IMR-90 (cell line): ENCODE data around the gene FLVCR2. TPM values are rescaled to one million over a fixed set of nuclear protein-coding genes. Genes with fewer than 3 reads are reported as not detected.

Experiments used
- ATAC-seq: fragments of 200-7000 bp; cut with Tn5 transposase; 2 replicates; pipeline ENCODE4 v1.9.1; 2020; ENCODE audit warnings: low read depth, mild to moderate bottlenecking, moderate library complexity
- BruUV-seq: library from RNA; stranded (reverse); fragments of 400-500 nt; replicated peaks from 2 replicates; lab custom pipeline; 2021; lab: Mats Ljungman, UMichigan
- CTCF ChIA-PET: fragments of 300-600 bp; formaldehyde crosslinking; extraction: SDS; loops from one replicate; lab custom pipeline; 2021; ENCODE audit warnings: antibody characterized with exemption; lab: Yijun Ruan, JAX
- POLR2A ChIA-PET: fragments of 300-600 bp; sonication (Branson Sonifier 250); formaldehyde crosslinking; loops from one replicate; lab custom pipeline; 2022; ENCODE audit warnings: antibody characterized with exemption; ENCODE audit not compliant: unreplicated experiment; lab: Charles Lee
- DNase-seq: peaks from one replicate; pipeline ENCODE4 v3.0.0; 2013
- H2AFZ ChIP-seq: replicated peaks from 2 replicates; pipeline ENCODE3; 2013; ENCODE audit warnings: low read length, mild to moderate bottlenecking; ENCODE audit not compliant: poor library complexity
- H2AK5ac ChIP-seq: 2 replicates; pipeline ENCODE4 v1.6.1; 2013; ENCODE audit warnings: low read depth, low read length, inconsistent platforms
- H2AK9ac ChIP-seq: replicated peaks from 2 replicates; pipeline ENCODE3; 2013; ENCODE audit warnings: mild to moderate bottlenecking, low read depth, low read length, moderate library complexity; ENCODE audit not compliant: poor library complexity
- H2BK120ac ChIP-seq: 2 replicates; pipeline ENCODE4 v1.6.1; 2013; ENCODE audit warnings: low read depth, low read length, inconsistent platforms
- H2BK15ac ChIP-seq: 3 replicates; pipeline ENCODE4 v1.6.1; 2013; ENCODE audit warnings: low read depth, low read length, inconsistent platforms
- H2BK20ac ChIP-seq: 2 replicates; pipeline ENCODE4 v1.6.1; 2013; ENCODE audit warnings: low read depth, mild to moderate bottlenecking, inconsistent platforms, low read length, moderate library complexity
- H2BK5ac ChIP-seq: 2 replicates; pipeline ENCODE4 v1.6.1; 2013; ENCODE audit warnings: mild to moderate bottlenecking, low read depth, low read length, inconsistent platforms; ENCODE audit not compliant: poor library complexity, severe bottlenecking
- H3K14ac ChIP-seq: replicated peaks from 2 replicates; pipeline ENCODE4 v1.6.1; 2013; ENCODE audit warnings: low read depth, low read length, inconsistent platforms
- H3K18ac ChIP-seq: 2 replicates; pipeline ENCODE4 v1.6.1; 2013; ENCODE audit warnings: low read depth, low read length, control low read depth
- H3K23ac ChIP-seq: 2 replicates; pipeline ENCODE4 v1.6.1; 2013; ENCODE audit warnings: low read depth, low read length, inconsistent platforms
- H3K27ac ChIP-seq: 2 replicates; pipeline ENCODE4 v1.5.1; 2013; ENCODE audit warnings: mild to moderate bottlenecking, control low read depth, low read length; ENCODE audit not compliant: insufficient read depth
- H3K27me3 ChIP-seq: 2 replicates; pipeline ENCODE4 v1.6.1; 2013; ENCODE audit warnings: low read length; ENCODE audit not compliant: control insufficient read depth, insufficient read depth
- H3K36me3 ChIP-seq: 2 replicates; pipeline ENCODE4 v1.6.1; 2013; ENCODE audit warnings: low read length, mixed read lengths; ENCODE audit not compliant: control insufficient read depth, insufficient read depth
- H3K4ac ChIP-seq: 2 replicates; pipeline ENCODE4 v1.6.1; 2013; ENCODE audit warnings: low read depth, low read length, inconsistent platforms
- H3K4me1 ChIP-seq: 2 replicates; pipeline ENCODE4 v1.6.1; 2013; ENCODE audit warnings: low read length, mixed read lengths; ENCODE audit not compliant: control insufficient read depth, insufficient read depth
- H3K4me2 ChIP-seq: 2 replicates; pipeline ENCODE4 v1.6.1; 2013; ENCODE audit warnings: low read depth, mild to moderate bottlenecking, control low read depth, low read length, moderate library complexity
- H3K4me3 ChIP-seq: 2 replicates; pipeline ENCODE4 v1.5.1; 2013; ENCODE audit warnings: low read depth, mild to moderate bottlenecking, control low read depth, low read length, moderate library complexity; ENCODE audit not compliant: insufficient read depth
- H3K56ac ChIP-seq: 2 replicates; pipeline ENCODE4 v1.6.1; 2013; ENCODE audit warnings: low read length, inconsistent platforms; ENCODE audit not compliant: insufficient read depth; ENCODE audit errors: extremely low read depth
- H3K79me1 ChIP-seq, 2 experiments: 2 replicates each; pipeline ENCODE4 v1.6.1; 2013; ENCODE audit warnings: low read length in 2 of 2, inconsistent platforms in 1 of 2, low read depth in 1 of 2
- H3K9ac ChIP-seq: 2 replicates; pipeline ENCODE4 v1.6.1; 2013; ENCODE audit warnings: low read depth, low read length, control low read depth
- H3K9me1 ChIP-seq: 2 replicates; pipeline ENCODE4 v1.6.1; 2013; ENCODE audit warnings: low read length, inconsistent platforms; ENCODE audit not compliant: insufficient read depth
- H3K9me3 ChIP-seq: 2 replicates; pipeline ENCODE4 v1.6.1; 2013; ENCODE audit warnings: low read length; ENCODE audit not compliant: control insufficient read depth, insufficient read depth
- H4K20me1 ChIP-seq: 2 replicates; pipeline ENCODE4 v1.6.1; 2013; ENCODE audit warnings: low read length, inconsistent platforms; ENCODE audit not compliant: insufficient read depth
- H4K5ac ChIP-seq: 2 replicates; pipeline ENCODE4 v1.6.1; 2013; ENCODE audit warnings: mild to moderate bottlenecking, low read depth, low read length, control low read depth
- H4K8ac ChIP-seq, 2 experiments: 2 replicates each; pipeline ENCODE4 v1.6.1; 2013; ENCODE audit warnings: low read depth in 2 of 2, low read length in 2 of 2, control low read depth in 1 of 2, inconsistent platforms in 1 of 2
- H4K91ac ChIP-seq: 2 replicates; pipeline ENCODE4 v1.6.1; 2013; ENCODE audit warnings: low read depth, low read length, inconsistent platforms; ENCODE audit not compliant: insufficient read depth
- RFX5 ChIP-seq: IDR thresholded peaks from 2 replicates; pipeline ENCODE4 v1.8.0; 2012; ENCODE audit warnings: low read depth, mild to moderate bottlenecking, low read length, moderate library complexity
- WGBS, 2 experiments: methylation state at CpG; one replicate each; pipeline versions ENCODE4 v1.1.5 to v1.1.7; 2013; ENCODE audit warnings: missing lambda C conversion rate in 2 of 2; ENCODE audit not compliant: insufficient read length in 1 of 2; ENCODE audit errors: extremely low coverage in 2 of 2; 5-methylcytosine and 5-hydroxymethylcytosine counted together
- dilution Hi-C: fragments of 300-500 bp; cut with HindIII; formaldehyde crosslinking; loops from one replicate; pipeline ENCODE4 v1.14.3; 2018; ENCODE audit warnings: low sequenced_read_pairs; ENCODE audit not compliant: unreplicated experiment
- in situ Hi-C: fragments of 300-500 bp; cut with MboI; formaldehyde crosslinking; loops from 3 replicates; pipeline ENCODE4 v1.14.3; 2019; ENCODE audit warnings: low sequenced_read_pairs, inconsistent platforms, mixed read lengths
- intact Hi-C: fragments of 100-400 bp; cut with micrococcal nuclease; formaldehyde crosslinking; loops from 2 replicates; pipeline ENCODE4 v1.10.0; 2022
- polyA plus RNA-seq, 3 experiments: library from polyadenylated mRNA; depleted of rRNA; stranded (reverse); fragments of >200 nt; gene quantifications; 2 replicates each; pipeline ENCODE4 v1.2.3, GENCODE V29; 2012; ENCODE audit warnings: low replicate concordance in 1 of 3
- total RNA-seq: library from RNA; depleted of rRNA; stranded (reverse); fragments of >200 nt; gene quantifications from 2 replicates; pipeline ENCODE4 v1.2.3, GENCODE V29; 2012
- TF ChIP-seq, protein P1 (sequence below): conservative IDR thresholded peaks from 2 replicates; pipeline ENCODE4 v1.5.1; 2012; ENCODE audit warnings: mild to moderate bottlenecking, low read depth, low read length, improper control_type of control experiment

The FLVCR2 gene
- total and polyA plus RNA-seq, 2 of the 4 experiments (the other 2 are of a cell fraction), result 0.94 to 1.4 TPM

DNA sequence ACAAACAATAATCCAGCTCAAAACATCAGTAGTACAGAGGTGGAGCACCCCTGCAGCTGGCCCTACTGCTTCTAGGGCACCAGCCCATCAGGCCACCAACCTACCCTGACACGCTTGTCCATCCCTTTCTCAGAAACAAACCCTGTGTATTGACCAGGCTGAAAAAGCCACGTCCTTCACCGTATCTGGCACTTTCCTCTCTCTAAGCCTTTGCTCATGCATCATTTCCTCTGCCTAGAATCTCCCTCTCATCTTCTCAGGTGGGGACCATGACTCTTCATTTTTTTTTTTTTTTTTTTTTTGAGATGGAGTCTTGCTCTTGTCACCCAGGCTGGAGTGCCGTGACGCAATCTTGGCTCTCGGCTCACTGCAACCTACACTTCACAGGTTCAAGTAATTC, 25.3 kb upstream of the FLVCR2 start:
- H2BK20ac ChIP-seq, result no peak overlapping the region
- H3K4me2 ChIP-seq, result no peak overlapping the region
- no peak overlapping the region for H3K4ac ChIP-seq
- no peak overlapping the region for H2BK120ac ChIP-seq
- no peak overlapping the region for H3K56ac ChIP-seq
- no peak overlapping the region for H3K14ac ChIP-seq
- no peak overlapping the region for H3K9ac ChIP-seq
- intact Hi-C loops, result loop anchor here (1.0 kb wide), 1 partner anchor 45 kb away; no protein-coding TSS in a partner anchor
- no peak overlapping the region for H2AK5ac ChIP-seq
- H3K9me3 ChIP-seq, result peaks cover 8% of the 10 kb centered on the region
- TF ChIP-seq, protein P1, sequence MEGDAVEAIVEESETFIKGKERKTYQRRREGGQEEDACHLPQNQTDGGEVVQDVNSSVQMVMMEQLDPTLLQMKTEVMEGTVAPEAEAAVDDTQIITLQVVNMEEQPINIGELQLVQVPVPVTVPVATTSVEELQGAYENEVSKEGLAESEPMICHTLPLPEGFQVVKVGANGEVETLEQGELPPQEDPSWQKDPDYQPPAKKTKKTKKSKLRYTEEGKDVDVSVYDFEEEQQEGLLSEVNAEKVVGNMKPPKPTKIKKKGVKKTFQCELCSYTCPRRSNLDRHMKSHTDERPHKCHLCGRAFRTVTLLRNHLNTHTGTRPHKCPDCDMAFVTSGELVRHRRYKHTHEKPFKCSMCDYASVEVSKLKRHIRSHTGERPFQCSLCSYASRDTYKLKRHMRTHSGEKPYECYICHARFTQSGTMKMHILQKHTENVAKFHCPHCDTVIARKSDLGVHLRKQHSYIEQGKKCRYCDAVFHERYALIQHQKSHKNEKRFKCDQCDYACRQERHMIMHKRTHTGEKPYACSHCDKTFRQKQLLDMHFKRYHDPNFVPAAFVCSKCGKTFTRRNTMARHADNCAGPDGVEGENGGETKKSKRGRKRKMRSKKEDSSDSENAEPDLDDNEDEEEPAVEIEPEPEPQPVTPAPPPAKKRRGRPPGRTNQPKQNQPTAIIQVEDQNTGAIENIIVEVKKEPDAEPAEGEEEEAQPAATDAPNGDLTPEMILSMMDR, result no peak
- TF ChIP-seq RFX5, result no peak
- no peak overlapping the region for H2BK15ac ChIP-seq
- no peaks in the 10 kb centered on the region for H3K9me1 ChIP-seq
- H3K79me1 ChIP-seq, result no peaks in the 10 kb centered on the region
- H2AFZ ChIP-seq, result no peak overlapping the region
- H2BK5ac ChIP-seq, result no peak overlapping the region
- H3K23ac ChIP-seq, result no peak overlapping the region
- ATAC-seq (no peak), DNase-seq (no peak)
- in situ Hi-C loops, result no loop called here
- no peak overlapping the region for H4K5ac ChIP-seq
- 80% methylated on average over 1 of the region's 6 CpGs; no CpG with 5 or more reads in 1 of the 2 experiments for WGBS, 2 experiments
- dilution Hi-C loops, result no loop called here
- H3K27ac ChIP-seq, result no peak overlapping the region
- ChIA-PET CTCF (no interaction called here), POLR2A (no interaction called here)
- no peak overlapping the region for H4K91ac ChIP-seq
- no peaks in the 10 kb centered on the region for H4K20me1 ChIP-seq
- H3K4me3 ChIP-seq, result no peak overlapping the region
- H3K27me3 ChIP-seq, result peaks cover 15% of the 10 kb centered on the region
- H2AK9ac ChIP-seq, result no peak overlapping the region
- no peak overlapping the region for H4K8ac ChIP-seq
- no TSS peak for BruUV-seq
- H3K36me3 ChIP-seq, result no peaks in the 10 kb centered on the region
- H3K18ac ChIP-seq, result no peak overlapping the region
- peaks cover 9% of the 10 kb centered on the region for H3K4me1 ChIP-seq
